IPS DF 6.9 (cell line): ENCODE results near the gene CDC5L.

ENCODE experiments used
- DNase-seq: peaks from one replicate; pipeline ENCODE4 v3.0.0-alpha.2; 2013; ENCODE audit warnings: low read depth, low spot score
- H3K27ac ChIP-seq: one replicate; pipeline ENCODE4 v1.5.1; 2013; ENCODE audit warnings: low read length, control low read depth
- H3K27me3 ChIP-seq: 2 replicates; pipeline ENCODE4 v1.6.1; 2013; ENCODE audit warnings: mild to moderate bottlenecking, low read length; ENCODE audit not compliant: control insufficient read depth, insufficient read depth
- H3K36me3 ChIP-seq: 2 replicates; pipeline ENCODE4 v1.6.1; 2013; ENCODE audit warnings: low read length; ENCODE audit not compliant: control insufficient read depth, insufficient read depth
- H3K4me1 ChIP-seq: 2 replicates; pipeline ENCODE4 v1.6.1; 2013; ENCODE audit warnings: low read length; ENCODE audit not compliant: control insufficient read depth, insufficient read depth
- H3K4me3 ChIP-seq: 2 replicates; pipeline ENCODE4 v1.5.1; 2013; ENCODE audit warnings: mild to moderate bottlenecking, low read length
- H3K9me3 ChIP-seq: 2 replicates; pipeline ENCODE4 v1.6.1; 2013; ENCODE audit warnings: low read length, inconsistent platforms; ENCODE audit not compliant: control insufficient read depth, insufficient read depth
- WGBS: extraction: QIAGEN DNeasy Blood & Tissue Kit; methylation state at CpG from one replicate; pipeline ENCODE4 v1.1.7; 2013; ENCODE audit warnings: mixed read lengths, missing lambda C conversion rate; ENCODE audit not compliant: insufficient read length, insufficient coverage; 5-methylcytosine and 5-hydroxymethylcytosine counted together

CDC5L gene

DNA sequence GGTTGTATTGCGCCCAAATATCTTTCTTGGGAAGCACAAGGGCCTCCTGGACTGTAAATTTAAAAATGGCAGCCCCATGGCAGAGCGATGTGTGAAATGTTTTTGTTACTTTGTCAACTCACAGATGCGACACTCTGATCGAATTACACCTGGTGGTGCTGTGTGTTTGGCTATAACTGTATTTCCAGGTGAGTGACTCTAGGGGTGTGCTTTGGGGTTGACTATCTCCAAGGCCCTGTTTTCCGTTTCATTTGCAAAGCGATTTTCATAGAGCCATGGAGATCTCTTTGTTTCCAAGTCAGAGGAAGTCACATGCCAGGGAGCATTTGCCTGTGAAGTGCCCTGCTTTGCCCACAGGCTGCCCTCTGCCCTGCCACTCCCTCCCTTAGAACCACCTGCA lies 93.5 kb downstream of the CDC5L start:
- Histone ChIP-seq H3K9me3 (no peaks in the 10 kb centered on the region), H3K4me3 (no peak overlapping the region), H3K4me1 (0 out of 2 replicates have a peak, but pooled peaks cover 2% of the 10 kb centered on the region), H3K27ac (no peak overlapping the region), H3K36me3 (no peaks in the 10 kb centered on the region), H3K27me3 (no peaks in the 10 kb centered on the region)
- WGBS, result no CpG with 5 or more reads among the region's 6 CpGs
- no peak for DNase-seq

DNA sequence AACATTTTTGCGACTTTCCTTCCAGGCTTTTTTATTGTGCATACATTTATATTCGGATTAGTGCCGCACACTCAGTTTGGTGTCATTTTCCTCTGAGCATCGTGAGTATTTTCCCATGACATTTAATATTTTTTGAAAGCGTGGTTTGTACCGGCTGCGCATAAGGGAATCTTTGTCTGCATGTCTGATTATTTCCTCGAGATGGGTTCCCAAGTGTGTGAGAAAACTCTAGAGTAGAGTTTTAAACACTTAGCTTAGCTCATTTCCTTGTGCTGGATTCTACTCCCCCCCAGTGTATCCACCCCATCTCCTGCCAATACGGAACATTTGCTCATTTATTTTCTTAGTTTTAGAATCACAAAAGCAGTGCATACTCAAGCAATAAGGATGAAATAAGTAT lies 94.3 kb downstream of the CDC5L start:
- Histone ChIP-seq H3K9me3 (no peaks in the 10 kb centered on the region), H3K27me3 (no peaks in the 10 kb centered on the region), H3K4me1 (0 out of 2 replicates have a peak, but pooled peaks cover 4% of the 10 kb centered on the region), H3K36me3 (no peaks in the 10 kb centered on the region), H3K4me3 (no peak overlapping the region), H3K27ac (no peak overlapping the region)
- no peak for DNase-seq
- no CpG with 5 or more reads among the region's 9 CpGs for WGBS

DNA sequence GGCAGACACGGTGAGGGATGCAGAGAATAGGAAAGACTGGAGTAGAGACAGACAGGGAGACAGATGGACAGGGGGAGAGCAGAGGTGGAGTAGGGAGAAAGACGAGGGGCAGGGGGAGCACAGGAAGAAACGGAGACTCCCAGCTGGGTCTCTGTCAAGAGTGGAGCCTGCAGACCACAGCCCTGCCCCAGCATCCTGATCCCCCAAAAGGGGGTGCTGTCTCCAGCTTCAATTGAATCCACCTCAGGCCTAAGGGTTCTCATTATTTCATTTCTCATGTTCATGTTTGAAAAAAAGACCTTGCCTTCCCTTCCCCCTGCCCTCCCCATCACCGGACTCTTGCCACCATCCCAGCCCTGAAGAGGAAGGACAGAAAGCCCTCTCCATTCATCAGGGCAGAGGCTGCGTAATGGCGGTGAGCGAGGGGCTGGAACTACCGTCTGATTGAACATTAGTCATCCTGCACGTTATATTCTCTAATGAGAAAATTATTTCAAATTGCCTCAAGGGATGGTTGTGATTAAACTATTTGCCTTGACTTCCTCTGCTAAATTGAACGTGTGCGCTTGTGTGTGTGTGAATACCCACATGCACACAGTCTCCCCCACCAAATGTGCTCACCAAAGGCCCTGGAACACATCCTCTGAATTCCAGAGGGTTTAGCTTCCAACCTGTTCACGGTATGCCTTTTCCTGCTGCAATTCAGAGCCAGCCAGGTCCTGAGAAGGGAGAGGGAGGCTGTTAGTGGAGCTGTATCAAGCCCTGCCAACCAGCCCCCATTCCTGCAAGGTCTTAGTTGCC lies 98.3 kb downstream of the CDC5L start:
- H3K4me3 ChIP-seq, result no peak overlapping the region
- no peaks in the 10 kb centered on the region for H3K27me3 ChIP-seq
- 0 out of 2 replicates have a peak, but pooled peaks cover 4% of the 10 kb centered on the region for H3K4me1 ChIP-seq
- no CpG with 5 or more reads among the region's 12 CpGs for WGBS
- no peak overlapping the region for H3K27ac ChIP-seq
- H3K9me3 ChIP-seq, result no peaks in the 10 kb centered on the region
- DNase-seq, result no peak
- H3K36me3 ChIP-seq, result no peaks in the 10 kb centered on the region

DNA sequence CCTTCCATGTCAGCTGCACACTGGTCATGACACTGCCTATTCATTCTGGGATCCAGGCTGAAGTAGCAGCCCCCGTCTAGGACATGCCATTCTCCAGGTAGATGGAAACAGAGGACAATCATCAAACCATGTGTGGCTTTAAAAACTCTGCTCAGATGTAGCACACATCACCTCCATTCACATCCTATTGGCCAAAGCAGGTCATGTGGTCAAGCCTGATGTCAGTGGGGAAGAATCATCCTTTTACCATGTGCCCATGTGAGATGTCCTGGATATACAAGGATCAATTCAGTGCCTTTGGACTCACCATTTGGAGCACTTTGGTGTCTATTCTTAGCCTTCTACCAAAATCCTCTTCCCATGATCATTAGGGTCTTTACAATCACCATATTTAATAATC lies 99.5 kb downstream of the CDC5L start:
- Histone ChIP-seq H3K36me3 (no peaks in the 10 kb centered on the region), H3K27me3 (no peaks in the 10 kb centered on the region), H3K27ac (no peak overlapping the region), H3K4me3 (no peak overlapping the region), H3K9me3 (no peaks in the 10 kb centered on the region), H3K4me1 (0 out of 2 replicates have a peak, but pooled peaks cover 4% of the 10 kb centered on the region)
- DNase-seq, result no peak
- WGBS, result no CpG with 5 or more reads among the region's 1 CpG

DNA sequence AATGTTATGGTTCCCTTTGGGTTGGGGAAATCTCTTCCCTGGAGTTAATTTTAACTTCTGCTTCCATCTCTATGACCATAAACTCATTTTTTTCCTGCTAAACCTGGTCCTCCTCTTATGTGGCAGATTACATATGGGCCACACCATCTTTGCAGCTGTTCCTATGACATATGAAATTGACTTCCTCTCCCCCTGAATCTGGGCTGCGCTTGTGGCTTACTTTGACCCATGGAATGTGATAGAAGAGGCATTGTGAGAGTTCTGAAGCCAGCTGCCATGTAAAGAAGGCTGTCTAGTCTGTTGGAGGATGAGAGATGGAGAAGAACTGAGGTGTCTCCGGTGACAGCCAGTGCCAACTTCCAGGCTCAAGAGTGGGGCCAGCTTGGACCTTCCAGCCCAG lies 100.1 kb downstream of the CDC5L start:
- no CpG with 5 or more reads among the region's 2 CpGs for WGBS
- no peak overlapping the region for H3K4me3 ChIP-seq

DNA sequence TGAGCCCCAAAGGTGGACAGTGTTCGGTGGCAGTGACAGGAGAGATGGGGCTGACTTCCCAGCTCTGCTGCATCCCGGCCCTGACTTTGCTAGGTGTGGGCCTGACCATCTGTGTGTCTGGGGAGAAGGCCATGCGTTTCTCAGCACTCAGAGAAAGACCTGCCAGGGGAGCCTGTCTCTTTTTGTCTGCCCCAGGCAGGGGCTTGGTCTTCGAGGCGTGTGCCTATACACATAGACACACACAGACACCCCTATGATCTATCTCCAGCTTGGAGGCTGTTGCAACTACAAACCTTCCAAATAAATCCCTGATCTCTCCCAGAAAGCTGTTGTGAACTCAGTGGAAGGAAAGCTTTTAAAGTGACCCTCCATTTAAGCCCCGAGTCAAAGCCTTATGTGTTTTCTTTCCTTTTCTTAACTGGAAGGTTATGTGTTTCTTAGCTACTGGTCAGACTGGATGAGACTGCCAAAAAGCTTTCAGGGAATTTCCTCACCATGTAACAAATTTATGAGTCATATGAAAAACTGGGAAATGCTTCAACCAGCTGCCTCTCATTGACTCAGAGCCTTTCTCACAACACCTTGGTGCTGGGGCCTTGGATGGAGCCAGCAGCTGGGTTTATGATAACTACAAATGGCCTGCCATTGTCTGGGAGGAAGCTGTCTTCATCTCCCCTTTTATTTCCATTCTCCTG lies 102.6 kb downstream of the CDC5L start:
- no peak for DNase-seq
- H3K4me1 ChIP-seq, result 0 out of 2 replicates have a peak, but pooled peaks cover 4% of the 10 kb centered on the region
- H3K36me3 ChIP-seq, result no peaks in the 10 kb centered on the region
- WGBS, result no CpG with 5 or more reads among the region's 6 CpGs
- no peak overlapping the region for H3K27ac ChIP-seq
- H3K27me3 ChIP-seq, result no peaks in the 10 kb centered on the region
- no peak overlapping the region for H3K4me3 ChIP-seq
- no peaks in the 10 kb centered on the region for H3K9me3 ChIP-seq

More for the DNA sequence above, 100.1 kb downstream of the CDC5L start:
- H3K27ac ChIP-seq, result no peak overlapping the region
- no peaks in the 10 kb centered on the region for H3K27me3 ChIP-seq
- H3K36me3 ChIP-seq, result no peaks in the 10 kb centered on the region
- 0 out of 2 replicates have a peak, but pooled peaks cover 4% of the 10 kb centered on the region for H3K4me1 ChIP-seq
- no peaks in the 10 kb centered on the region for H3K9me3 ChIP-seq
- no peak for DNase-seq

DNA sequence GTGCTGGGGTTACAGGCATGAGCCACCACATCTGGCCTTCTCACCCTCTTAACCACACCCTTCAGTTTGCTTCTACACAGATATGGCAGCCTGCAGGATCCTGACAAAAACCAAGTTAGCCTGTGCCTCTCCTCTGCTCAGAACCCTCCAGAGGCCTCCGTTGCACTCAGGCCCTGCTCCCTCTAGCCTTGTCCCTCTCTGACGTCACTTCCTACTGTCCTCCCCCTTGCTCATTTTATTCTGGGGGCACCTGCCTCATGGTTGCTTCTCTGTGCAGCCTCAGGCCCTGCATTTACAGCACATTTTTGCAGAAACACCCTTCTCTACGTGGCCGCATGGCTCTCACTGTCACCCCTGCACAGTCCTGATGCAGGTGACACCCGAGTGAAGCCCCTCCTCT lies 105.6 kb downstream of the CDC5L start:
- Histone ChIP-seq H3K27me3 (no peaks in the 10 kb centered on the region), H3K4me1 (no peaks in the 10 kb centered on the region), H3K27ac (no peak overlapping the region), H3K36me3 (no peaks in the 10 kb centered on the region), H3K4me3 (no peak overlapping the region), H3K9me3 (no peaks in the 10 kb centered on the region)
- DNase-seq, result no peak
- WGBS, result no CpG with 5 or more reads among the region's 5 CpGs

DNA sequence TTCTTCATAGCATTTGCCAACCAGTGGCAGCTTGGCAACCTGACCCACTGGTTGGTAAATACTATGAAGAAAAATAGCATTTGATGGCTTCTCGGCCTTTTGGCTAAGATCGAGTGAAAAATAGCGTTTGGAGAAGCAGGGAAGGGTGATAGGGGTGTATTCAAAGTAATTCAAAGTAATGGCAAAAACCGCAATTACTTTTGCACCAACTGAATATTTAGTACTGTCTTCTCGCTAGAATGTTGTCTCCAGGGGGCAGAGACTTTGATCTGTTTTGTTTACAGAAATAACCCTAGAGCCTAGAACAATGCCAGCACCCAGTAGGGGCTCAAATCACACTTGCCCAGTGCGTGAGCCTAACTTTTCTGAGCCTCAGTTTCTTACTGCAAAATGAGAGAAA lies 106.1 kb downstream of the CDC5L start:
- no peak overlapping the region for H3K4me3 ChIP-seq
- H3K27me3 ChIP-seq, result no peaks in the 10 kb centered on the region
- WGBS, result no CpG with 5 or more reads among the region's 6 CpGs
- H3K4me1 ChIP-seq, result no peaks in the 10 kb centered on the region
- no peaks in the 10 kb centered on the region for H3K36me3 ChIP-seq
- H3K27ac ChIP-seq, result no peak overlapping the region
- H3K9me3 ChIP-seq, result no peaks in the 10 kb centered on the region
- DNase-seq, result no peak

DNA sequence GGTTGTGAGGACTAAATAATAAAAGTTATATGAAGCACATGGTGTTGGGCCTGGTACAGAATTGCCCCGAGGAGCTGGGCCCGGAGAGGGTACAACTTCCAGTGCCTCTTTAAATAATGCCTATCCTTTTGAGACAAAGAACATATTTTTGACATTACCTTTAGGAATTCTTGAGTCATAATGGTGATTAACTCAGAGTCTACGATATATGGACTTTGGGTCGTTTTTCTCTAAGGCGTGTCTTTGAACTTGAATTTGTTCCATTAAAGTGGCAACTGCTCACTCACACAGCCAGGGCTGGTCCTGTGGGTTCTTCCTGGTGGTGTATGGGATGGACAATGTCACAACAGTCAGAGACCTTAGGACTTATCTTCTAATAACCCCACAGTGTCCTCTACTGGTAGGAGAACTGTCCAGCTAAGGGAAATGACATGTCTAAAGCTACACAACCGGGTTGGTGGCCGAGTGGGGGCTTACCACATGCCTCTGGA lies 106.5 kb downstream of the CDC5L start:
- Histone ChIP-seq H3K4me1 (no peaks in the 10 kb centered on the region), H3K36me3 (no peaks in the 10 kb centered on the region), H3K9me3 (no peaks in the 10 kb centered on the region), H3K27ac (no peak overlapping the region), H3K27me3 (no peaks in the 10 kb centered on the region), H3K4me3 (no peak overlapping the region)
- no CpG with 5 or more reads among the region's 7 CpGs for WGBS
- DNase-seq, result no peak

DNA sequence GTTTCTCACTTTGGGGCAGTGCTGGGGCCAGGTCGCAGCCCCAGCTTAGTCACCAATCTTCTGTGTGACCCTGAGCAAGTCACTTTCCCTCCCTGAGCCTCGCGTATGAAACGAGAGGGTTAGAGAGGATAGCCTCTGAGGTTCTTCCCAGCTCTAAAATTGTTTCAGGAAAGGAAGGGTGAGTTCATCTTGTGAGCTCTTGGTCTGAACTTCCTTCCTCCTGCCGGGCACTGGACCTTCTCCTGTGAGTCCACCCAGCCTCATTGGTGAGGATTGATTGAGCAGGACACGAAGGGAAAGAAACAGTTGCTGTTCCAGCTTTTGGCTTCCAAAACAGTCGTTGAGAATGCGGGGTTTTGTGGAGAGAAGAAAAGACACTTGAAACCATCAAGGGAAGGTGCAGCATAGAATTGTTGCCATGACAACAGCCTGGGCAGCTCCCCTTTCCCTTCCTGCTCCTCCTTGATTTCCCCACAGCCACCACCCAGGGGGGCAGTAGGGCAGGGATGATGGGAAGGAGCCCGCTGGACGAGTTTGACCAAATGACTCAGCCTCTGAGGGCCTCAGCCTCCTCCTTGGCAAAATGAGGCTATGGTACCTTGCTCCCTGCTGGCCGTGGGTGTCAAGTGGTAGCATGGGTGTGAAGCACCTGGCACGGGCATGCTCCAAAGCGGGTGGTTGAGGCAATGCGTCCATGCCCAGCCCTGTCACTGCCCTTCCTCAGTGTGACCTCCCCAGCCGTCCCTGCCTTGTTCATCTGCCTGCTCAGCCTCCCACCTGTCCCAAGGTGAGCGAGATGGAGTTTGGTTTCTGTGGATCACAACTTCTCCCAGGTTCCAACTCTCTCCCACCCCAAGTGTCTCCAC lies 107.8 kb downstream of the CDC5L start:
- Histone ChIP-seq H3K27ac (no peak overlapping the region), H3K9me3 (no peaks in the 10 kb centered on the region), H3K4me1 (no peaks in the 10 kb centered on the region), H3K27me3 (no peaks in the 10 kb centered on the region), H3K4me3 (no peak overlapping the region), H3K36me3 (no peaks in the 10 kb centered on the region)
- no CpG with 5 or more reads among the region's 16 CpGs for WGBS
- no peak for DNase-seq
